CD4-positive, alpha-beta T cell treated with Interferon alpha-2 for 1 hour (primary cell): ENCODE results near the gene CDH22.

ENCODE experiments used
- DNase-seq, 2 donors: peaks; one replicate each; pipeline ENCODE4 v3.0.0-alpha.2; 2020 to 2022

The CDH22 gene

DNA sequence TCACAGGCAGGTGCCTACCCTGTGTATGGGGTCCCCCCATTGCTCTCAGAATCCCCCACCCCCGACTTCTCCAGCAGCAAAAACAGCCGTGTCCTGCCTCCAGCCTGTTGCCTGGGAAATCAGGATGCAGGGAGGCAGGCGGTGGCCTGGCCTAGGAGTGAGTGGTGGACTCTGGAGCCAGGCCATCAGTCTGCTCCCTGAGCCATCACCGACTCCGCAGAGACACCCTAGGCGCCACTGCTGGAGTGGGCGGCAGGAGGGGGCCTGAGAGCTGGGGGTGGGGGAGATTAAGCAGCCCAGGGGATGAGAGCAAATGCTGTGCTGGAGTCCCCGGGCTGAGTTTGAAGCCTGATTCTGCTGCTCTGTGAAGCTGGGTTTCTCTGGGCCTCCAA, 97.0 kb downstream of the CDH22 start:
- no peak for DNase-seq

DNA sequence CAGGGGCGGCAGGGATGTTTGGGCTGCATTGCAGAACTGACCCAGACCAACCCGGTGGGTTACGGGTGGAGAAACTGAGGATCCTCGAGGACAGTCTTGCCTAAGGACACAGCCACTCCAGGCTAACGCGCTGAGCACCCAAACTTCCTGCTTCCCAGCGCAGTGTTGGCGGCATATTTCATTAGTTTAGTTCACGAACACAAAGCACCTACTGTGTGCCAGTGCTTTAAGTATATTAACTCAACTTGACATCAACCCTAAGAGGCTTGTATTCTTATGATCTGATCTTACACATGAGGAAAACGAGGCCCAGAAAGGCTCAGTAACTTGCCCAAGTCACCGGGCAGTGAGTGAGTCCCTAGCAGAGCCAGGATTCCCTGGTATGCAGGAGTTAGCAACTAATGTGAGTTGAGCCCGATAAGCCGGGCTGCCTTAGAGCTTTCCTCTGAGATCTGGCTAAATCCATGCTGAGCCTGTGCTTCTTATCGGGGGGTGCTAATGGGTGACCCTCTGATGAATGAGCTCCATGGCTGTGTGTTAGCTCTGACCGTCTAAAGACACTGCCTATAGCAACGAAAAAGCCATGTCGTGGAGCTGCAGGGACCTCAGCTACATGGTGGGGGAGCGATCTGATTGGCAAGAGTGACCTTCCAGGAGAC, 97.5 kb downstream of the CDH22 start:
- DNase-seq, result no peak

DNA sequence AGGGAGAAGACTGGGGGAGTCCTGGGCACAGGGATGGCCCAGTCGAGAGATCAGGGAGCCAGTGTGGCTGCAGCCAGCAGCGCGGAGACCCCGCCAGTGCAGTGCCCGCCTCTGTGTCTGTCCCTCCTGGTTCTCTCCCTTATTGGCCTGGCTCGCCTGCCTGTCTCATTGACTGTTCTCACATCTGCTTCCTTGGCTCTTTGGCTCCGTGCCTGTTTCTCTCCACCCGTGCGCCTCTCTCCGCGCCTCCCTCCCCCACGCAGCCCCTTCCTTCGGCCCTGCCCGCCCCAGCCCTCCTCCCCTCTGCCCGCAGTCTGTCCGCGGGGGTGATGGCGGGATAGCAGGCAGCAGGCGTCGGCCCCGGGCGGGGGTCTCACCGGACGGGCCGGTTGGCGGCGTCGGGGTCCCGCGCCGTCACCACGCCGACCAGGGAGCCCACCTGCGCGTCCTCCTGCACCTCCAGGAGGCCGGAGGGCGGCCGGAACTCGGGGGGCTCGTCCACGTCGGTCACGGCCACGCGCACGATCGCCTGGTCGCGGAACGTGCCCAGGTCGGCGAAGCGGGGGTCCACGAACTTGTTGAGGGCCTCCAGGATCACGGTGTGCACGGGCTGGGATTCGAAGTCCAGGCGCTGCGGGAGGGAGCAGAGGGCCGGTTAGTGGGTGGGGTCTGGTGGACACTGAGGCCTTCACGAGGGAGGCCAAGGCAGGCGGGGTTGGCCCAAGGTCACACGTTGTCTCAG, 98.2 kb downstream of the CDH22 start:
- DNase-seq, result no peak

DNA sequence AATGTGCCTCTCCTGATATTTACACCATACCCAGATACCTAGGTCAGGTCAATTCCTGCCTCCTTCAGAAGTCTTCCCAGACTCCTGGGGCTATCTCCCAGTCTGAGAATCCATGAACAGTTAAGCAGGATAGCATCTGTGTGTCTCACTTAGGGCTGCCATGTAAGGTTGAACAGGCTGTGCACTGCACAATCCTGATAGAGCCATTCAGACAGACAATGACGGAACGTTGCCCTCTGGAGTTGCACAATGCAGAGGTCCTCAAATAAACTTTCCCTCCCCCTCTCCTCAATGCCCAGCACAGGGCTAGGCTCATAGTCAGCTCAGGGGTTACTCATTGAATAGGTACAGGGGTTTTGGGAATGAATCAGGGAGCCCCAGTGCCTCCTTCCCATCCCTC, 100.5 kb downstream of the CDH22 start:
- no peak for DNase-seq

DNA sequence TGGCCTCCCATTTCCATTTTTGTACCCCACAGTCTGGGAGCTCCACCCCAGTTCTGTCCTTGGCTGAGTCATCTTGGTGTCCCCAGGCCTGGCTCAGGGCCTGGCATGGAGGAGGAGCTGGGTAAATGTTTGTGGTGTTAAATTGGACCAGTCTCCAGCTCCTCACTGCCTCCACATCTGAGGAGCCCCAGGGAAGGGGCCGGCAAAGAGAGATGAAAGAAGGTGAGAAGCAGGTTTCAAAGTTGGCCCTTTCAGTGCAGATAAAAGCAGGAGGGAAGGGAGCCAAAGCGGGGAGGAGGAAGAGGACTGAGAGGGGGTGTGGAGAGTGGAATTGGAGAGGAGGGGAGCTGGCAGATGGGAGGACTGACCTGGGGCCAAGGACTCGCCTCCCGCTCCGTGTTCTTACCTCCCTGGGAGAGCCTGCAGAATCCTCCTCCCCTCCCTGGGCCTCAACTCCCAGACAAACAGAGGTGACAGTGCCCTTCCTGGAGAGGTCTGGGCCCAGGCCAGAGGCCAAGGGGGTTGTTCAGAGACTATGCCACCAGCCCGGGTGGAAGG, 101.2 kb downstream of the CDH22 start:
- DNase-seq, result no peak

DNA sequence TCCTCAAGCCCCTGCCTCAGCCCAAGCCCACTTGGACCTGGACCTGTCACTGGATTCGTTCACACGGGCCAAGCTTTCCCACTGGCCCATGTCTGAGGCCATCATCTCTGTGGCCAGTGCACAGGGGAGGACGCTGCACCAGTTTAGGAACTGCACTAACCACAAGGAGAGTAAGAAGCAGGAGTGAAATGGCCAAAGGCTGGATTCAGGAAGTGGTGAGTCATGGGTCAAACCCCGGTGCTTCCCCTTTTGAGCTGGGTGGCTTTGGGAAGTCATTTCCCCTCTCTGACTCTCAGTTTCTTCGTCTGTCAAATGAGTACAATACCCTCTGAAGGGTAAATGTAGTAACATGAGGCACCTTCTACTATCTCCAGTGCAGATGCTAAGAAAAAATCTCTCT, 102.3 kb downstream of the CDH22 start:
- DNase-seq, result peak; percentile 9 to 64

DNA sequence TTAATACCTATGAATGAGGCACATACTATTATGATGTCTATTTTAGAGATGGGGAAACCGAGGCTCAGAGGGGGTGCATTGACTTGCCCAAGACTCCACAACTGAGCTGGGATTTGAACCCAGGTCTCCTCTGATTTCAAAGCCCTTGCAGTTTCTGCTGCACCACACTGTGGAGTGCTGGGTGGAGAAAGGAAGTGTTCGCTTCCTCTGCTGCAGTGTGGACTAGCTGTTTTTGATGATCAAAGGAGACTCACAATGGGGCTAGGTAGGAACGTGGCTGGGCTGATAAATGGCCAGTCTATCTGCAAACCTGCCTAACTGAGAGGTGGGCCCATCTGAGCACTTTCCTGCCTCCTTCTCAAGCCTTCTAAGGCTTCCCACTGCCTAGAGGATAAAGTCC, 102.9 kb downstream of the CDH22 start:
- DNase-seq, result no peak

DNA sequence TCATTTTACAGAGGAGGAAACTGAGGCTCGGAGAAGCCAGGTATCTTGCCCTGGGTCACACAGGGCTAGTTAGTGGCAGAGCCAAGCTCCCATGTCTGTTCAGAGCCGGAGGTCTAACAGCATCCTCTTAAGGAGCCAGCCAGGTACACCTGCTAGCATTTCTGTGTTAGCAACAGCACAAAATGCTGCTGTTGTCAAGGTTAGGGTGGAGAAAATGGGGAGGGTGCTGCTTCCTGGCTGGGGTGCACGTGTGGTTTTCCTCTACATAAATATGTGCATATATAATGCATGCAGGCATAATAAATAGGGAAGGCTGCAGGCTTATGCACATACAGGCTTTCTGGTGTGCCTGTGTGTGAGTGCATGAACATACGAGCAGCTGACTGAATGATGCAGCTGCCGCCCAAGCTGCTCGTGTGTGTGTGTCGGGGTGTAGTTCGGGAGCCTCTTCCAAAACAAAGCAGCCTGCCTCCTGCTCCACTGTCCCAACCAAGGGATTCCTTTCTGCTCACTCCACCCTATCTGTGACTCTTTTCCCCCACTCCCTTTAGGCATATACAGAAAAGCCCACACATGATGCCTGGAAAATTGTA, 103.6 kb downstream of the CDH22 start:
- peak in 1 of 2 donors; percentile 14 for DNase-seq

DNA sequence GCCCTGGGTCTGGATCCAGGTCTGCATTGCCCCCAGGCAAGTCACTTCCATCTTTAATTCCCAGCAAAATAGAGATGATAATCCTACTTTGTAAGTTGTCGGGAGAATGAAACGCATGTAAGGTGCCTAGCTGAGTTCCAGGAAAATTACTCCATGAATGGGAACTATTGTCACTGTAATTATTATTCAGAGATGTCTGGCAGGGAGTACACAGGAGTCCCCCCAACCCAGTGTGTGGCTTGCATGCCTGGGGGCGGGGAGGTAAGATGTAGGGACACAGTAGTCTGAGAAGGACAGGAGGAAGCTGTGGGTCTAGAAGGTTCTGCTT, 104.8 kb downstream of the CDH22 start:
- no peak for DNase-seq

DNA sequence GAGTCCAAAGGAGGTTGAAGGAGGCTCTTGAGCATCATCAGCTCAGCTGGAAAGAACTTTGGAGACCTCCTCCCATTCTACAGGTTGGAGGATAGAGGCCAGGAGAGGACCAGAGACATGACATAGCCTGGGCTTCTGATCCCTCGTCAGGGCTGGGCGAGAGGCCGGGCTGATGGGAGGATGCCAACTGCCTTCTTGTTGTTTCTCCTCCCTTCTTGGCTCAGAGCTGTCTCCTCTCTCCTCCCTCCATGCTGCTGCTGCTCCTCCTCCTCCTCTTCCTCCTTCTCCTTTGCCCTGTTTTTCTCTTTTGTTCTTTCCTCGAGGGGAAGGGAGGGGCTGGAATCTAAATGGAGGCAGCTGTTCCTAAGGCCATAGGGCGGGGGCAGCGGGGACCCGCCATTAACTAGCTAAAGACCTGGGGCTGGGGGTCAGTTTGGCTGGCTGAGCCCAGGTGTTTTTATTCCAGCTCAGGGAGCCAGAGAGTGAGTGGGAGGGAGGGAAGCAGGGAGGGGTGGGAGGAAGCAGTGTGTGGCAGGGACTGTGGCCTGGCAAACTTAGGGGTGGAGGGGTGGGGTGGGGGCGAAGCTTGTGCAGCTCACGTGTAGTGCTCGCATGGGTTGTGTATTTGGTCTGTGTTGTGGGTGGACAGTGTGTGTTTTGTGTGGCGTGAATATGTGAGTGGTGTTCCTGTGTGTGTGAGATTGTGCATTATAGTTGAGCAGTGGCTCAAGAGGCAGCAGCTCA, 105.4 kb downstream of the CDH22 start:
- no peak for DNase-seq

DNA sequence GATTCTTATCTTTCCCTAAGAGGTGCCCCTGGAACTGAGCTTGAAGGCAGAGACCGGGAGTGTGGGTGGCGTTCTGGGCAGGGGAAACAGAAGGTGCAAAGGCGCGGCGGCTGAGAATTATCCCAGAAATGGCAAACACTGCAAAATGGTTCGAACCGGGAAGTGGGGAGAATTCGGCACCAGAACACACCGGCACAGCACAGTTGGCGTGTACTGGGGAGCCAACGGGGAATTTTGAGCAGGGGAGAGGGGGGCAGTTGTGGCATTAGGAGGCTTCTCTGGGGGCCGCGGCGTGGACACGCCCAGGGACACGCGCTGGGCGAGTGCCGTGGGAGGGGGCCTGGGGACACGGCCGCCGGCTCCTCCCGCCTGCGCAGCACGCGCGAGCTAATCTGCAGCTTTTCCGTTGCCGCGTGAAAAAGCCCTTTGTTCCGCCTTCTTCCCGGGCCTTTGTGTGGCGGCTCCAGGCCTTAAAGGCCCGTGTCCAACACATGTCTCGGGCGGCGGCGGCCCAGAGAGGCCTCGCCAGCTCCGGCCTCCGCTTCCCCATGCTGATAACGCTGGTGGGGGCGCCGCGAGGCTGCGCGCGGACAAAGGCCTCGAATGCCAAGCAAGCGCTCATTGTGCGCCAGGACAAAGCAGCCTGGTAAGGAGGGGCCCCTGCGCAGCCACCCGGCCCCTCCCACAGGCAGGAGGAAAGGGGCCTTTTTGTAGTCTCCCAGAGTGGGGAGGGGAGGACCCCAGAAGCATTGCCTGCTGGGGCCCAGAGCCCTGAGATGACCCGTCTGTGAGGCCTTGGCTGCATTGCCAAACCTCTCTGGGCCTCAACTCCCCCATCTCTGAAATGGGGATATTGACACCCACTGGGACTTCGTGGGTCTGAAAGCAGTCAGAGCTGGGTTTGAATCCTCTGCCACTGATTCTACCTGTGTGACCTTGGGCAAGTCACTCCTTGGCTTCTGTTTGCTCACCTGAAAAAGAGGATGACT, 107.4 kb downstream of the CDH22 start:
- DNase-seq, result no peak

DNA sequence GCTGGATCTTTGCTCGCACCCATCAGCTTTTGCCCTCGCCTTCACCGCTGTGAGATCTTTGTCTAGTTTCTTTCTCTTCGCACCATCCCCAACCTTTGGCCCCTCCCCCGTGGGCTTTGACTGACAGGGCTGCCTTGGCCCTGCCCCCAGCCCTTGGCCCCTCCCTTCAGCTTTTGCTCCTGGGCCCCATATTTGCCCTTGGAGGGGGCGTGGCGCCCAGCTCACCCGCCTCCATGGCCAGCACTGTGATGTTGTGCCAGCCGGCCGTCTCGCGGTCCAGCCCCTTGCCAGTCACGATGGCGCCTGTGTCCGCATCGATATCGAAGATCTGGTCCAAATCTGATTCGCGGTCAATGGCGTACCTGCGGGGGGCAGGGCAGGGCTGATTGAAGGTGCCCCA, 109.1 kb downstream of the CDH22 start:
- peak in 1 of 2 donors; percentile 25 for DNase-seq

DNA sequence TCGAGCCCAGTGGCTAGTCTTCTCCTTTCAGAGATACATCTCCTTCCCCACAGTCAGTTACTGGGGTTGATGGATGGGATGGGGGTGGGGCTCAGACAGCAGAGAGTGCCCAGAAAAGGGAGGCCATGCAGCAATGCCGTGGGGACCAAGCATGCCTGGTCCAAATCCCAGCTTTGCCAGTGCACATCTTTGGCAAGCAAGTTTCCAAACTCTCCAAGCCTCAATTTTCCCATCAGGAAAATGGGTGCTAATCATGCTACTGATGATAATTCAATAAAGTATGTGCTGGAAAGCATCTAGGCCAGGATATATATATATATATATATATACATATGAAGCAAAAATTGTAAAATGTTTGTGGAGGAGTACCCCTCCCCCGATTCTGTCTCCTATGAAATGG, 111.3 kb downstream of the CDH22 start:
- no peak for DNase-seq

DNA sequence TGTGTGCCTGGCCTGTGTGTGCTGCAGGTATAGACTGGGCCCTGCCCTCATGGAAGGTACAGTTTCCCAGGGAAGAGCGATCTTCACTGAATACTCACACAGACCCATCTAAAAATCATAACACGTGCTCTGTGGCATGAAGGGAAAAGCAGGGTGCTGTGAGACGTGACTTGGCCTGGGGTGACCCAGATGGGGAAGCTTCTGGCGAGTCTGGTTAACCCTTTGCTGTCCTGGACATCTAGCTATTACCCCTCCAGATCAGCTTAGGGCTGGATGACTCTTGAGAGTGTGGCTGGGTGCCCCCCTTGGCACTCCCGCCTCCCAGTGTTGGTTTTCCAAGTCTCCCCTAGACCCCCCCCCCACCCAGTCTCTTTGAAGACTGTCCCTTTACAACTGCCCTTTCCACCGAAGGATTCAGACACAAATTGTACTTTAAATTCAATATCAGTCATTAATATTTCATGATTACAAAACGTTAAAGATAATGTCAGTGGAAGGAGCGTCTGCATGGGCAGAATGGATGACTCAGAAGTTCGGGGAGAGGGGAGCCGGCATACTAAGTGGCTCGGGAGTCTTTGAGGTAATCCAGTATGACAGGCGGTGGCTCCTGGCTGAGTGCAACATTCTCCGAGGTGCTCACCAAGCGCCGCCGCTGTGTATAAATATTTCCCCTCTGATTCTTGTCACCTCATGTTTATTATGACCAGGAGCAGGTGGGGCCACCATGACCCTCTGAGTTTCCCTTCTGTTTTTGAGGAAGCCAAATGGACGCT, 112.8 kb downstream of the CDH22 start:
- no peak for DNase-seq

DNA sequence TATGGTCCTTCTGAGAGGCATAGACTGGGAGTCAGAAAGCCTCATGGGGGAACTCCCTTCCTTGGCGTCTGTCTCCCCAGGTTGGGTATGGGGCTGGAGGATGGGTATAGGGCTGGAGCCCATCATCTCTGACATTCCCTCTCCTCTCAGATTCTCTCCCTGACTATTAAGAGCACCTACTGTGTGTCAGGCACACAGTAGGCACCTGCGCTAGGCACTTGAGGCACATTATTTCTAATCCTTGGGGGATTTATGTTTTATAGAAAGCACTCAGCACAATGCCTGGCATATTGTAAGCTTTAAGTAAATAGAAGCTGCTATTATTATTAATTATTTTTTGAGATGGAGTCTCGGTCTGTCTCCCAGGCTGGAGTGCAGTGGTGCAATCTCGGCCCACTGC, 113.9 kb downstream of the CDH22 start:
- no peak for DNase-seq

DNA sequence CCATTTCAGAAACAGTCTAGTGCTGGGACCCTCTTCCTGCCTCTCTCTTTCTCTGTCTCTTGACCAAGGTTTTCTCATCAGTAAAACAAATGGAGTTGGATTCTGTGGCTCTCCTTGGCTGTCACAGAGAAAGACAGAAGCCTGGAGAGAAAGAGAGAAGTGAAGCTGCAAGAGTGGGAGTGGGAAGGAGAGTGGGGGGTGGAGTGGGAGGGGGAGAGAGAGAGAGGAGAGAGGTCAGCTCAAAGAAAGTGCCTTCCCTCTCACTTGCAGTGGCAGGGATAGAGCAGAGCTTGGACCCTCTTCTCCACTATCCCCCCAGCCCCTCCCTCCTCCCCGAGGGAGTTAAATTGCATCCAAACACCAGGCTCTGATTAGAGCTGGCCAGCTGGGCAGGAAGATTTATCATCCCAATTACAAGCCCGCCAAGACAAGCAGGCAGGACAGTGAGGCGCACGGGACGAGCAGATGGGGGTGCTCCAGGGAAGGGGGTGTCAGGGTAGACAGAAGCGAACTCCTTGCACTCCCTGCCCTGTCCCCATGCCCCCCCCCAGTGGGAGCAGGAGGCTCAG, 115.8 kb downstream of the CDH22 start:
- no peak for DNase-seq

DNA sequence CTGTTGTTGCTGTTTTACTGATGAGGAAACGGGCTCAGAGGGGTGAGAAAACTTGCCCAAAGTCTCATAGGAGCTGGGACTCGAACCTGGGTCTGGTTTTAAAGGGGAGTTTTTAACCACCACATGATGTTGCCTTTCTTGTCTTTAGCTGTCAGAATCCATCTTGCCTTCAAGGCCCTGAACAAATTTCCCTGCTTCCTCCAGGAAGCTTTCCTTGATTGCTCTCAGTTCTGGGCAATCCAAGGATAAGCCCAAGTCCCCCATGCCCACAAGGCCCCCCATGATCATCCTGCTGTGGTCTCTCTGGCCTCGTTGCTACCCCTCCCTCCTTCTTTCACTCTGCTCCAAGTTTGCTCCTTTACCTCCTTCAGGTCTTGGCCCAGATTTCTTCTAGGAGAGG, 116.7 kb downstream of the CDH22 start:
- DNase-seq, result no peak

DNA sequence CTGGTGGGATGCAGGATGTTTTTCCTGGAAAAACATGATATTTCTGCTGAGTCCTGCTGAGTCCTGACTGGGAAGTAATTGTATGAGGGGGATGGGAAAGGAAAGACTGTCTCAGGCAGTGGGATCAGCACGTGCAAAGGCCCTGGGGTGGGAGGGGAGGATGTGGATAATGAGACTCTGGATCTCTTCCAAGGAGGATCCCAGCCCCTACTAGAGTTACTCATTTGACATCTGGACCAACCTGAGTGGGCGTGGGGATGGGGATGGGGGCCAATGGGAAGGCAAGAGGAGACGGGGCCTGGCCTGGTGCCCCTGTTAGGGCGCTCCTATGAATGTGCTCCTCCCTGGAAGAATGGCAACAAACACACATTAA, 117.1 kb downstream of the CDH22 start:
- no peak for DNase-seq

DNA sequence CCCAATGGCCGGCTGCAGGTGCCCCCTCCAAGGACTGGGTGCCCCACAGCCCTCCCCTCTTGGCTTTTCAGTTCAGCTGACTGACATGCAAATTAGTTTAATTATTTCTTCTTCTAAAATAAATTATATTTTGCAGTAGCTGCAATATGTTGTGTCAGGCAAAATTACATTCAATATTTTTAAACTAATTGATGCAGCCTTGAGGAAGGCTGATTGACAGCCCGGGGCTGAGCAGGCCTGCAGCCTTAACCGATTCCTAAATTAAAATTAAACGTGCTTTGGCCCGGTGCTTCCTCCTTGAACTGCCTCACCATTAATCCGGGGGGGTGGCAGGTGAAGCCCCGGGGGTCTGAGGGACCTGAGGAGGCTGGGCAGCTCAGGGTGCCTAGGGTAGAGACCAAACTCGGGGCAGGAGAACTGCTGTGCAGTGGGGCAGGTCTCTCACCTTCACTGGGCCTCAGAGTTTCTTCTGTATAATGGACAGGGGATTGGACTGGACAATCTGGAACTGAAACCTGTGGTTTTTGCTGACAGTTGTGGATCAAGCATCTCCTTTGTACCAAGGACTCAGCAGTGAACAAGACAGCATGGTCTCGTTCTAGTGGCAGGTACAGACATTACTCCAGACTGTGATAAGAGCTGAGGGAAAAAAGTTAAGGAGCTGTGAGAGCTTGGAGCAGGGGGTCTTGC, 117.7 kb downstream of the CDH22 start:
- DNase-seq, result no peak

DNA sequence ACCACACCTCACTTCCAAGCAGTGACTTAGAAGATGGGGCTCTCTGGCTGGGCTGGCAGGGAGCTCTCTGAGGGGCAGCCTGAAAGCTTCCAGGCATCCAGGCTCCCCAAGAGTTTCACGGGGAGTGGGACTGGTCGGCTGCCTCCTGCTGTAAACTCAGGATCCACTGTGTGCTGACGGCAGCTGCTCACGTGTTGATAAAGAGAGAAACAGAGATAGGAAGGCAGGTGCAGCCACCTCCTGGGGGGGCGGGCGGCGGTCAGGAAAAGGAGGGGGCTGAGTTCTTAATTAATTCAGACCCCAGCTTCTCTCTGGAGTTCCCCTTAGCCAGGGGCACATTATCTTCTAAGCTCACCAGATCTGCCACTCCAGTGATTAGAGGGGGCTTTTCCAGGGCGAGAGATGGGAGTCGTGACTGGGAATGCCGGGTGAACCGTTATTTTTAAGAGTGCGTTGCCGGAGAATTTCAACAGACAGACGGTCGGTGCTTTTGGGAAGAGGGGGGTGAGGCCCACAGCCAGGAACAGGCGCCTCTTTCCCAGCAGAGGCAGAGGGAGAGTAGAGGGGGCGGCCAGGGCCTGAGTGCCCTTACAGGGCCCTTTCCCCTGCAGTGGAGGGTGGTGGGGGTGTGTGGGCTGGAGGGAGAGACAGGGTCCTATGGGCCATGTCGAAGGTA, 119.3 kb downstream of the CDH22 start:
- no peak for DNase-seq
